Tibial nerve (tissue), 3 donors: Measurements from ENCODE around the gene FLNA.

ENCODE experiments used
- POLR2A ChIP-seq, 2 donors: fragments of 450-650 bp; IDR thresholded peaks; one replicate each; pipeline ENCODE4 v1.6.1; 2017; ENCODE audit warnings: antibody characterized with exemption in 2 of 2, mild to moderate bottlenecking in 2 of 2, moderate library complexity in 2 of 2
- TF ChIP-seq, protein P1 (sequence below), 5 experiments: fragments of 200-600 bp in 3 of 5; fragments of 450-650 bp in 2 of 5; sonication (generic) in 3 of 5; IDR thresholded peaks; one replicate each; pipeline ENCODE4 v1.5.1; 2016 to 2019; ENCODE audit warnings: antibody characterized with exemption in 5 of 5, mild to moderate bottlenecking in 3 of 5, moderate library complexity in 2 of 5

DNA sequence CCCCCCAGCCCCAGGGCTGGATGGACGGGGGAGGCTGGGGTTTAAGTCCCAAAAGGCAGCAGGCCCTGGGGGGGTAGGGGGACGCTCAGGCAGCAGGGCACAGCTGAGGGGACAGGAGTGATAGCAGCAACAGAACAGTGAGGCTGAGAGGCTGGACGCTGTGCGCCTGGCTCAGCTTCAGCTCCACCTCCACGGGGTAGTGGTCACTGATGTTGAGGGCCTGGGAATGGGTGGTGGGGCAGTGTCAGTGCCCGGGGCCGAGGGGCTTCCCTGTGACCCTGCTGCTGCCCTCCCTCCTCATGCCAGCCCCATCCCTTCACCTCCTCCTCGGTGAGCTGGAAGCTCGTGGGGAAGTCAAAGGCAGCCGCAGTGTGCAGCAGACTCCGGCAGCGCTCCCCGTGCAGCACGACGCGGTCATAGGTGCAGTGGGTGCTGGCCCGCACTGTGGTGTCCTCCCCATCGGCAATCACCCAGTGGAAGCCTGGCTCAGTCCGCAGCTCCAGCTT, 28.2 kb upstream of the FLNA start:
- TF ChIP-seq, protein P1, sequence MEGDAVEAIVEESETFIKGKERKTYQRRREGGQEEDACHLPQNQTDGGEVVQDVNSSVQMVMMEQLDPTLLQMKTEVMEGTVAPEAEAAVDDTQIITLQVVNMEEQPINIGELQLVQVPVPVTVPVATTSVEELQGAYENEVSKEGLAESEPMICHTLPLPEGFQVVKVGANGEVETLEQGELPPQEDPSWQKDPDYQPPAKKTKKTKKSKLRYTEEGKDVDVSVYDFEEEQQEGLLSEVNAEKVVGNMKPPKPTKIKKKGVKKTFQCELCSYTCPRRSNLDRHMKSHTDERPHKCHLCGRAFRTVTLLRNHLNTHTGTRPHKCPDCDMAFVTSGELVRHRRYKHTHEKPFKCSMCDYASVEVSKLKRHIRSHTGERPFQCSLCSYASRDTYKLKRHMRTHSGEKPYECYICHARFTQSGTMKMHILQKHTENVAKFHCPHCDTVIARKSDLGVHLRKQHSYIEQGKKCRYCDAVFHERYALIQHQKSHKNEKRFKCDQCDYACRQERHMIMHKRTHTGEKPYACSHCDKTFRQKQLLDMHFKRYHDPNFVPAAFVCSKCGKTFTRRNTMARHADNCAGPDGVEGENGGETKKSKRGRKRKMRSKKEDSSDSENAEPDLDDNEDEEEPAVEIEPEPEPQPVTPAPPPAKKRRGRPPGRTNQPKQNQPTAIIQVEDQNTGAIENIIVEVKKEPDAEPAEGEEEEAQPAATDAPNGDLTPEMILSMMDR (IDR thresholded peaks at IDR 0.05), result no peak
- no peak for TF ChIP-seq POLR2A (IDR thresholded peaks at IDR 0.05)
